Measurements from ENCODE around the gene MYH11.

MYH11 gene

DNA sequence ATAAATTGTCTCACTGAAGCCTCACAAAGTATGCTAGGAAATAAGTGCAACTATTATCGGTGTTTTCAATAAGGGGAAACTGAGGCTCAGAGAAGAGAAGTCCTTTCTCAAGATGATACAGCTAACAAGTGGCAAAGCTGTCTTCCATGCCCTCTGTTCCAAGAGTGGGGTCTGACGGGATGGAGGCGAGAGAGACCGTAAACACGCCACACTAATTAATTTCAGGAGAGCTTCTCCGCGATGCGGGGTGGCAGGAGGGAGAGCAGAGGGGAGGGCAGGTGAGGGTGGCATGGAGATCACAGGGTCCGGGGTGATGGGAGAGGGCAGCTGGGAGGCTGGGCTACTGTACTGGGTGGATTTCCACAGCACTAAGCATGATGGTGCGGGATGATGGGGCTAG lies 80.3 kb downstream of the MYH11 start:
- no peak overlapping the region for H3K27ac ChIP-seq (ENCODE audit: insufficient read depth in 1 of 2, low read depth in 1 of 2, low read length in 2 of 2, poor library complexity in 1 of 2, severe bottlenecking in 2 of 2)
- H3K4me3 ChIP-seq (ENCODE audit: control insufficient read depth in 1 of 7, extremely low read depth in 1 of 7, insufficient read depth in 4 of 7, low read depth in 2 of 7, low read length in 6 of 7), result no peak overlapping the region
- no peak for DNase-seq
- H3K9me3 ChIP-seq (ENCODE audit: control extremely low read depth in 1 of 5, control insufficient read depth in 4 of 5, insufficient read depth in 2 of 5, low read depth in 1 of 5, low read length in 4 of 5), result no peaks in the 10 kb centered on the region
- H3K27me3 ChIP-seq (replicated peaks in 2 of 5; ENCODE audit: control insufficient read depth in 4 of 5, insufficient read depth in 5 of 5, low read length in 4 of 5), result no peaks in the 10 kb centered on the region
- peaks cover 0 to 3% (median 0%) of the 10 kb centered on the region in 4 experiments for H3K4me1 ChIP-seq (ENCODE audit: control extremely low read depth in 1 of 4, control insufficient read depth in 4 of 4, insufficient read depth in 4 of 4, low read length in 3 of 4)
- no peaks in the 10 kb centered on the region for H3K36me3 ChIP-seq (ENCODE audit: control insufficient read depth in 4 of 4, insufficient read depth in 4 of 4, low read length in 3 of 4)
- POLR2A ChIA-PET, result no interaction called here
- CTCF ChIA-PET, result interaction anchor here (0.9 to 3.6 kb wide), 9 partner anchors 11 to 418 kb away, joined by 3 to 60 read pairs (median 4); no protein-coding TSS in a partner anchor
- WGBS (ENCODE audit: insufficient coverage), result 96% methylated on average over 10 of the region's 10 CpGs

DNA sequence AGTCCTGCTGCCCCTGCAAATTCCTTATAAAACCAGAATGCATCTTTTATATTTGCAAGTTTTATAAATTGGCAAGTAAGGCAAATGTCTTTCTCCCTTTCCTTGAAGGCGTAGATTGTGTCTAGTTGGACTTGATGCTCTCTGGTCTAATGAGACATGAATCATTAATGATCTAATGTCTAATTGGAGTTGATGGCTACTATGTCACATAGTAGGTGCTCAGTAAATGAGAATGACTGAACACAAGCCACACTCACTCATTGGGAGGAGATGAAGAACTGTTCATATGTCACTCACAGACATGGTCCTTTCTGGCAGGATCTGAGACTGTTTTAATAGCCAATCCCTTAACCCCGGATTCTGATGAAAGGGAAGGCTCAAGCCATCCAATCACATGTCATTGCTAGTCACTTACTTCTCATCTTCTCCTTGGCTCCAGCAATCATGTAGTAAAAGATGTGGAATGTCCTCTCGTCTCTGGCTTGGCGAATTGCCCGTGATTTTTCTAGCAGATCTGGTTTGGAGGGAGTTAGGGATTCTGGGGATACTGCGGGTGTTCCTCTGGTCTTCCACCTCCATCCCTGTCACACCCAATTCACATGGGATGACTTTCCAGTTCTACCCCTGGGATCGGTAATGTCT lies 81.0 kb downstream of the MYH11 start:
- H3K36me3 ChIP-seq (ENCODE audit: control insufficient read depth in 4 of 4, insufficient read depth in 4 of 4, low read length in 3 of 4), result no peaks in the 10 kb centered on the region
- no peaks in the 10 kb centered on the region for H3K27me3 ChIP-seq (replicated peaks in 2 of 5; ENCODE audit: control insufficient read depth in 4 of 5, insufficient read depth in 5 of 5, low read length in 4 of 5)
- WGBS (ENCODE audit: insufficient coverage), result no CpG with 5 or more reads among the region's 7 CpGs
- CTCF ChIA-PET, result interaction anchor here (1.1 to 3.6 kb wide), 4 partner anchors 11 to 419 kb away, joined by 3 to 60 read pairs (median 4); no protein-coding TSS in a partner anchor
- POLR2A ChIA-PET, result no interaction called here
- H3K4me3 ChIP-seq (ENCODE audit: control insufficient read depth in 1 of 7, extremely low read depth in 1 of 7, insufficient read depth in 4 of 7, low read depth in 2 of 7, low read length in 6 of 7), result no peak overlapping the region
- no peak overlapping the region for H3K27ac ChIP-seq (ENCODE audit: insufficient read depth in 1 of 2, low read depth in 1 of 2, low read length in 2 of 2, poor library complexity in 1 of 2, severe bottlenecking in 2 of 2)
- no peak for DNase-seq
- peaks cover 0 to 3% (median 0%) of the 10 kb centered on the region in 4 experiments for H3K4me1 ChIP-seq (ENCODE audit: control extremely low read depth in 1 of 4, control insufficient read depth in 4 of 4, insufficient read depth in 4 of 4, low read length in 3 of 4)
- H3K9me3 ChIP-seq (ENCODE audit: control extremely low read depth in 1 of 5, control insufficient read depth in 4 of 5, insufficient read depth in 2 of 5, low read depth in 1 of 5, low read length in 4 of 5), result no peaks in the 10 kb centered on the region

DNA sequence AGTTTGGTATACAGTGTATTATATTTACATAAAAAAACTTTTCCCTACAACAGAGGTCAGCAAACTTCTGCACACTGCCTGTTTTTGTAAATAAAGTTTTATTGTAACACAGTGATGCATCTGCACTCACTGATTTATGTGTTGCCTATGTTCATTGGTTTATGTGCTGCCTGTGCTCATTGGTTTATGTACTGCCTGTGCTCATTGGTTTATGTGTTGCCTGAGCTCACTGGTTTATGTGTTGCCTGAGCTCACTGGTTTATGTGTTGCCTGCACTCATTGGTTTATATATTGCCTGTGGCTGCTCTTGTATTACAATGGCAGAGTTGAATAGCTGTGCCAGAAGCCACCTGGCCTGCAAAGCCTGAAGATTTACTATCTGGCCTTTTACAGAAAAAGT lies 81.6 kb downstream of the MYH11 start:
- Histone ChIP-seq H3K4me1 (ENCODE audit: control extremely low read depth in 1 of 4, control insufficient read depth in 4 of 4, insufficient read depth in 4 of 4, low read length in 3 of 4) (peaks cover 0 to 3% (median 0%) of the 10 kb centered on the region in 4 experiments), H3K9me3 (ENCODE audit: control extremely low read depth in 1 of 5, control insufficient read depth in 4 of 5, insufficient read depth in 2 of 5, low read depth in 1 of 5, low read length in 4 of 5) (no peaks in the 10 kb centered on the region), H3K27ac (ENCODE audit: insufficient read depth in 1 of 2, low read depth in 1 of 2, low read length in 2 of 2, poor library complexity in 1 of 2, severe bottlenecking in 2 of 2) (no peak overlapping the region), H3K4me3 (ENCODE audit: control insufficient read depth in 1 of 7, extremely low read depth in 1 of 7, insufficient read depth in 4 of 7, low read depth in 2 of 7, low read length in 6 of 7) (no peak overlapping the region), H3K27me3 (replicated peaks in 2 of 5; ENCODE audit: control insufficient read depth in 4 of 5, insufficient read depth in 5 of 5, low read length in 4 of 5) (no peaks in the 10 kb centered on the region), H3K36me3 (ENCODE audit: control insufficient read depth in 4 of 4, insufficient read depth in 4 of 4, low read length in 3 of 4) (no peaks in the 10 kb centered on the region)
- POLR2A ChIA-PET, result no interaction called here
- DNase-seq, result peak in 2 of 3 donors; percentile 13 to 60
- CTCF ChIA-PET, result interaction anchor here (0.8 to 1.5 kb wide), 4 partner anchors 10 to 419 kb away, joined by 3 to 5 read pairs (median 4); no protein-coding TSS in a partner anchor

GRCh38 chr16:15773968-15774367 lies 82.9 kb downstream of the MYH11 start:
- no peaks in the 10 kb centered on the region for H3K9me3 ChIP-seq (ENCODE audit: control extremely low read depth in 1 of 5, control insufficient read depth in 4 of 5, insufficient read depth in 2 of 5, low read depth in 1 of 5, low read length in 4 of 5)
- H3K27ac ChIP-seq (ENCODE audit: insufficient read depth in 1 of 2, low read depth in 1 of 2, low read length in 2 of 2, poor library complexity in 1 of 2, severe bottlenecking in 2 of 2), result no peak overlapping the region
- ChIA-PET CTCF (interaction anchor here (1.2 kb wide), 1 partner anchor 369 kb away, joined by 3 read pairs; no protein-coding TSS in a partner anchor), POLR2A (no interaction called here)
- H3K4me3 ChIP-seq (ENCODE audit: control insufficient read depth in 1 of 7, extremely low read depth in 1 of 7, insufficient read depth in 4 of 7, low read depth in 2 of 7, low read length in 6 of 7), result no peak overlapping the region
- WGBS (ENCODE audit: insufficient coverage), result 89% methylated on average over 6 of the region's 6 CpGs
- H3K4me1 ChIP-seq (ENCODE audit: control extremely low read depth in 1 of 4, control insufficient read depth in 4 of 4, insufficient read depth in 4 of 4, low read length in 3 of 4), result peaks cover 0 to 3% (median 0%) of the 10 kb centered on the region in 4 experiments
- no peaks in the 10 kb centered on the region for H3K27me3 ChIP-seq (replicated peaks in 2 of 5; ENCODE audit: control insufficient read depth in 4 of 5, insufficient read depth in 5 of 5, low read length in 4 of 5)
- H3K36me3 ChIP-seq (ENCODE audit: control insufficient read depth in 4 of 4, insufficient read depth in 4 of 4, low read length in 3 of 4), result no peaks in the 10 kb centered on the region
- DNase-seq, result no peak

- Histone ChIP-seq H3K27ac (ENCODE audit: insufficient read depth in 1 of 2, low read depth in 1 of 2, low read length in 2 of 2, poor library complexity in 1 of 2, severe bottlenecking in 2 of 2) (no peak overlapping the region), H3K27me3 (replicated peaks in 2 of 5; ENCODE audit: control insufficient read depth in 4 of 5, insufficient read depth in 5 of 5, low read length in 4 of 5) (no peaks in the 10 kb centered on the region), H3K4me1 (ENCODE audit: control extremely low read depth in 1 of 4, control insufficient read depth in 4 of 4, insufficient read depth in 4 of 4, low read length in 3 of 4) (no peaks in the 10 kb centered on the region), H3K9me3 (ENCODE audit: control extremely low read depth in 1 of 5, control insufficient read depth in 4 of 5, insufficient read depth in 2 of 5, low read depth in 1 of 5, low read length in 4 of 5) (peaks cover 0 to 8% (median 3%) of the 10 kb centered on the region in 5 experiments), H3K4me3 (ENCODE audit: control insufficient read depth in 1 of 7, extremely low read depth in 1 of 7, insufficient read depth in 4 of 7, low read depth in 2 of 7, low read length in 6 of 7) (no peak overlapping the region), H3K36me3 (ENCODE audit: control insufficient read depth in 4 of 4, insufficient read depth in 4 of 4, low read length in 3 of 4) (no peaks in the 10 kb centered on the region)
- DNase-seq, result no peak
- ChIA-PET CTCF (interaction anchor here (0.6 to 1.3 kb wide), 6 partner anchors 9 to 355 kb away, joined by 3 to 6 read pairs (median 4); no protein-coding TSS in a partner anchor), POLR2A (no interaction called here)
- 91% methylated on average over 5 of the region's 11 CpGs for WGBS (ENCODE audit: insufficient coverage)
Measured at GRCh38 chr16:15772579-15773293, 84.1 kb downstream of the MYH11 start.

GRCh38 chr16:15771694-15772093 lies 85.1 kb downstream of the MYH11 start:
- Histone ChIP-seq H3K36me3 (ENCODE audit: control insufficient read depth in 4 of 4, insufficient read depth in 4 of 4, low read length in 3 of 4) (no peaks in the 10 kb centered on the region), H3K27me3 (replicated peaks in 2 of 5; ENCODE audit: control insufficient read depth in 4 of 5, insufficient read depth in 5 of 5, low read length in 4 of 5) (no peaks in the 10 kb centered on the region), H3K4me1 (ENCODE audit: control extremely low read depth in 1 of 4, control insufficient read depth in 4 of 4, insufficient read depth in 4 of 4, low read length in 3 of 4) (no peaks in the 10 kb centered on the region), H3K4me3 (ENCODE audit: control insufficient read depth in 1 of 7, extremely low read depth in 1 of 7, insufficient read depth in 4 of 7, low read depth in 2 of 7, low read length in 6 of 7) (no peak overlapping the region), H3K27ac (ENCODE audit: insufficient read depth in 1 of 2, low read depth in 1 of 2, low read length in 2 of 2, poor library complexity in 1 of 2, severe bottlenecking in 2 of 2) (no peak overlapping the region), H3K9me3 (ENCODE audit: control extremely low read depth in 1 of 5, control insufficient read depth in 4 of 5, insufficient read depth in 2 of 5, low read depth in 1 of 5, low read length in 4 of 5) (peaks cover 0 to 8% (median 3%) of the 10 kb centered on the region in 5 experiments)
- 100% methylated on average over 6 of the region's 7 CpGs for WGBS (ENCODE audit: insufficient coverage)
- CTCF ChIA-PET, result interaction anchor here (0.7 to 2.1 kb wide), 3 partner anchors 11 to 17 kb away, joined by 3 to 11 read pairs (median 4); no protein-coding TSS in a partner anchor
- DNase-seq, result no peak
- POLR2A ChIA-PET, result no interaction called here

GRCh38 chr16:15770512-15770911 lies 86.3 kb downstream of the MYH11 start:
- DNase-seq, result no peak
- WGBS (ENCODE audit: insufficient coverage), result 93% methylated on average over 3 of the region's 3 CpGs
- Histone ChIP-seq H3K36me3 (ENCODE audit: control insufficient read depth in 4 of 4, insufficient read depth in 4 of 4, low read length in 3 of 4) (no peaks in the 10 kb centered on the region), H3K27ac (ENCODE audit: insufficient read depth in 1 of 2, low read depth in 1 of 2, low read length in 2 of 2, poor library complexity in 1 of 2, severe bottlenecking in 2 of 2) (no peak overlapping the region), H3K27me3 (replicated peaks in 2 of 5; ENCODE audit: control insufficient read depth in 4 of 5, insufficient read depth in 5 of 5, low read length in 4 of 5) (no peaks in the 10 kb centered on the region), H3K4me3 (ENCODE audit: control insufficient read depth in 1 of 7, extremely low read depth in 1 of 7, insufficient read depth in 4 of 7, low read depth in 2 of 7, low read length in 6 of 7) (no peak overlapping the region), H3K4me1 (ENCODE audit: control extremely low read depth in 1 of 4, control insufficient read depth in 4 of 4, insufficient read depth in 4 of 4, low read length in 3 of 4) (peaks cover 0 to 2% (median 0%) of the 10 kb centered on the region in 4 experiments), H3K9me3 (ENCODE audit: control extremely low read depth in 1 of 5, control insufficient read depth in 4 of 5, insufficient read depth in 2 of 5, low read depth in 1 of 5, low read length in 4 of 5) (peaks cover 0 to 8% (median 3%) of the 10 kb centered on the region in 5 experiments)
- POLR2A ChIA-PET, result interaction anchor here (0.7 kb wide), 1 partner anchor 65 kb away, joined by 3 read pairs; no protein-coding TSS in a partner anchor
- CTCF ChIA-PET, result interaction anchor here (0.6 to 2.9 kb wide), 5 partner anchors 8 to 419 kb away, joined by 3 to 11 read pairs (median 4); no protein-coding TSS in a partner anchor

All from common myeloid progenitor, CD34-positive (primary cell).